GM12878 (cell line): ENCODE results near the gene CIAPIN1. TPM values are rescaled to one million over a fixed set of nuclear protein-coding genes. Genes with fewer than 3 reads are reported as not detected.

Source experiments
- CREM ChIP-seq: IDR thresholded peaks from 2 replicates; pipeline ENCODE4 v1.6.1; 2014; ENCODE audit warnings: antibody characterized with exemption, low read depth
- JUND ChIP-seq: IDR thresholded peaks from 2 replicates; pipeline ENCODE4 v1.6.1; 2012; ENCODE audit warnings: low read depth, mild to moderate bottlenecking, low read length, improper control_type of control experiment, moderate library complexity
- NFIC ChIP-seq: IDR thresholded peaks from 2 replicates; pipeline ENCODE4 v1.6.1; 2012; ENCODE audit warnings: low read depth, mild to moderate bottlenecking, inconsistent platforms, low read length, moderate library complexity
- NR2F1 ChIP-seq: fragments of 450-650 bp; conservative IDR thresholded peaks from 2 replicates; pipeline ENCODE4 v1.6.1; 2017; ENCODE audit warnings: mild to moderate bottlenecking
- SMAD5 ChIP-seq: IDR thresholded peaks from 2 replicates; pipeline ENCODE4 v1.6.1; 2016; ENCODE audit warnings: antibody characterized with exemption, low read depth
- SREBF2 ChIP-seq: IDR thresholded peaks from 2 replicates; pipeline ENCODE4 v1.6.1; 2012; ENCODE audit warnings: mild to moderate bottlenecking, low read length
- SRF ChIP-seq, 2 experiments: IDR thresholded peaks; 2 replicates each; pipeline ENCODE4 v1.6.1; 2011; ENCODE audit warnings: low read depth in 2 of 2, low read length in 2 of 2, mild to moderate bottlenecking in 1 of 2, moderate library complexity in 1 of 2
- ZNF384 ChIP-seq: IDR thresholded peaks from 2 replicates; pipeline ENCODE4 v1.6.1; 2012; ENCODE audit warnings: low read depth, mild to moderate bottlenecking, low read length, improper control_type of control experiment, borderline replicate concordance
- ZNF592 ChIP-seq: fragments of 450-650 bp; IDR thresholded peaks from 2 replicates; pipeline ENCODE4 v1.6.1; 2017; ENCODE audit warnings: mild to moderate bottlenecking, moderate library complexity
- polyA plus RNA-seq, 11 experiments: library from polyadenylated mRNA; depleted of rRNA in 4 of 11; unstranded in 6 of 11; stranded (reverse) in 5 of 11; fragments of >200 nt; fragmentation: Nextera tagmentation in 4 of 11; fragmentation: Illumina TruSeq in 1 of 11; extraction: Ambion mirVana in 4 of 11; extraction: Trizol in 1 of 11; gene quantifications; 1 replicate in 1 of 11; 2 replicates in 10 of 11; pipeline versions ENCODE4 v1.2.1 to v1.2.3, GENCODE V29; 2011 to 2016; ENCODE audit warnings: inconsistent platforms in 2 of 11, missing spikeins in 2 of 11, low read depth in 1 of 11
- total RNA-seq, 4 experiments: library from RNA; depleted of rRNA in 3 of 4; stranded (reverse); fragments of >200 nt in 3 of 4; fragmentation: Illumina TruSeq in 1 of 4; extraction: Trizol in 1 of 4; gene quantifications; 2 replicates each; pipeline versions ENCODE4 v1.2.1 to v1.2.3, GENCODE V29; 2013 to 2021

CIAPIN1 gene
- total and polyA plus RNA-seq, 10 of the 15 experiments (the other 5 are each of a cell fraction or from before 2014, with no cell fraction given) = 46.2 to 150 (median 54.3) TPM

- TF ChIP-seq ZNF592 = no peak
- TF ChIP-seq CREM = no peak
- no peak for TF ChIP-seq SRF (IDR thresholded peaks at IDR 0.05; ENCODE audit: low read depth in 2 of 2, low read length in 2 of 2)
- TF ChIP-seq SMAD5 = no peak
- no peak for TF ChIP-seq JUND
- no peak for TF ChIP-seq NFIC
- no peak for TF ChIP-seq SREBF2
- no peak for TF ChIP-seq NR2F1
- no peak for TF ChIP-seq ZNF384
These were observed 26.7 kb upstream of the CIAPIN1 start (continued) for GRCh38 chr16:57473906-57474305.
